Measurements from ENCODE around the gene FCRL5.

GRCh38 chr1:157542676-157543075, 9.6 kb downstream of the FCRL5 start:
- TF ChIP-seq, protein P1, sequence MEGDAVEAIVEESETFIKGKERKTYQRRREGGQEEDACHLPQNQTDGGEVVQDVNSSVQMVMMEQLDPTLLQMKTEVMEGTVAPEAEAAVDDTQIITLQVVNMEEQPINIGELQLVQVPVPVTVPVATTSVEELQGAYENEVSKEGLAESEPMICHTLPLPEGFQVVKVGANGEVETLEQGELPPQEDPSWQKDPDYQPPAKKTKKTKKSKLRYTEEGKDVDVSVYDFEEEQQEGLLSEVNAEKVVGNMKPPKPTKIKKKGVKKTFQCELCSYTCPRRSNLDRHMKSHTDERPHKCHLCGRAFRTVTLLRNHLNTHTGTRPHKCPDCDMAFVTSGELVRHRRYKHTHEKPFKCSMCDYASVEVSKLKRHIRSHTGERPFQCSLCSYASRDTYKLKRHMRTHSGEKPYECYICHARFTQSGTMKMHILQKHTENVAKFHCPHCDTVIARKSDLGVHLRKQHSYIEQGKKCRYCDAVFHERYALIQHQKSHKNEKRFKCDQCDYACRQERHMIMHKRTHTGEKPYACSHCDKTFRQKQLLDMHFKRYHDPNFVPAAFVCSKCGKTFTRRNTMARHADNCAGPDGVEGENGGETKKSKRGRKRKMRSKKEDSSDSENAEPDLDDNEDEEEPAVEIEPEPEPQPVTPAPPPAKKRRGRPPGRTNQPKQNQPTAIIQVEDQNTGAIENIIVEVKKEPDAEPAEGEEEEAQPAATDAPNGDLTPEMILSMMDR (conservative IDR thresholded peaks at IDR 0.05; ENCODE audit: low read length), result no peak
- TF ChIP-seq EZH2phosphoT487 (IDR thresholded peaks at IDR 0.05; ENCODE audit: borderline replicate concordance), result no peak
